ENCODE results near the gene CAPN5. TPM values are rescaled to one million over a fixed set of nuclear protein-coding genes. Genes with fewer than 3 reads are reported as not detected.

Gene CAPN5
- total RNA-seq, 1 experiment from 2014 or later, result 22.3 TPM

GRCh38 chr11:77124488-77124887 lies 57.7 kb downstream of the CAPN5 start:
- H3K27ac Mint-ChIP-seq (ENCODE audit: unreplicated experiment), result no peak overlapping the region
- BruUV-seq (replicated peaks), result no TSS peak
- intact Hi-C loops (cut with micrococcal nuclease; ENCODE audit: unreplicated experiment), result no loop called here

DNA sequence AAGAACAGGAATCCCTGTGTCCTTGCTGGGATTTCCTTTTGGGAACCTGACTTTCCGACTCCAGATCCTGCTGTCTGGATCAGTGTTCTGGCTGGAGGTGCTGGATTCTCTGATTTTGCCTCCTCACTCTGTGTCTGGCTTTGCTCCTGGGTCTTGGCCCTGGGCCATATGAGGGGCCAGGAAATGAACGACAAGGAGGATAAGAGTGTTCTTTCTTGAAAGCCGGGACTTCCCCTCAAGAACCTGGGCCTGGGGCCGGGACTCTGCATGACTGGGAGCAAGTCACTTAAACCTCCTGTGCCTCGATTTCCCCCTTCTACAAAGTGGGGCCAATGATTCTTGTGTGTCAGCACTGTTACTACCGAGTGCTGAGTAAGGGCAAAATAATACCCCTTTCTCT lies 58.4 kb downstream of the CAPN5 start:
- H3K27ac Mint-ChIP-seq (ENCODE audit: unreplicated experiment), result no peak overlapping the region
- H3K36me3 Mint-ChIP-seq (ENCODE audit: insufficient read depth, unreplicated experiment), result peaks cover 26% of the 10 kb centered on the region
- intact Hi-C loops (cut with micrococcal nuclease; ENCODE audit: unreplicated experiment), result loop anchor here (5.0 kb wide), 1 partner anchor 432 kb away; no protein-coding TSS in a partner anchor
- BruUV-seq (replicated peaks), result no TSS peak
- TF ChIP-seq, protein P1, sequence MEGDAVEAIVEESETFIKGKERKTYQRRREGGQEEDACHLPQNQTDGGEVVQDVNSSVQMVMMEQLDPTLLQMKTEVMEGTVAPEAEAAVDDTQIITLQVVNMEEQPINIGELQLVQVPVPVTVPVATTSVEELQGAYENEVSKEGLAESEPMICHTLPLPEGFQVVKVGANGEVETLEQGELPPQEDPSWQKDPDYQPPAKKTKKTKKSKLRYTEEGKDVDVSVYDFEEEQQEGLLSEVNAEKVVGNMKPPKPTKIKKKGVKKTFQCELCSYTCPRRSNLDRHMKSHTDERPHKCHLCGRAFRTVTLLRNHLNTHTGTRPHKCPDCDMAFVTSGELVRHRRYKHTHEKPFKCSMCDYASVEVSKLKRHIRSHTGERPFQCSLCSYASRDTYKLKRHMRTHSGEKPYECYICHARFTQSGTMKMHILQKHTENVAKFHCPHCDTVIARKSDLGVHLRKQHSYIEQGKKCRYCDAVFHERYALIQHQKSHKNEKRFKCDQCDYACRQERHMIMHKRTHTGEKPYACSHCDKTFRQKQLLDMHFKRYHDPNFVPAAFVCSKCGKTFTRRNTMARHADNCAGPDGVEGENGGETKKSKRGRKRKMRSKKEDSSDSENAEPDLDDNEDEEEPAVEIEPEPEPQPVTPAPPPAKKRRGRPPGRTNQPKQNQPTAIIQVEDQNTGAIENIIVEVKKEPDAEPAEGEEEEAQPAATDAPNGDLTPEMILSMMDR (IDR thresholded peaks at IDR 0.05; ENCODE audit: unreplicated experiment), result no peak
- DNase-seq, result no peak
- CTCF ChIA-PET, result no interaction called here
- no peak overlapping the region for H3K4me3 Mint-ChIP-seq (ENCODE audit: low read depth, unreplicated experiment)
- H3K27me3 Mint-ChIP-seq (ENCODE audit: unreplicated experiment), result no peaks in the 10 kb centered on the region
- no peaks in the 10 kb centered on the region for H3K9me3 Mint-ChIP-seq (ENCODE audit: low read depth, unreplicated experiment)
- peaks cover 8% of the 10 kb centered on the region for H3K4me1 Mint-ChIP-seq (ENCODE audit: low read depth, unreplicated experiment)

More at GRCh38 chr11:77124488-77124887, 57.7 kb downstream of the CAPN5 start:
- TF ChIP-seq, protein P1 (IDR thresholded peaks at IDR 0.05; ENCODE audit: unreplicated experiment), result no peak
- H3K4me3 Mint-ChIP-seq (ENCODE audit: low read depth, unreplicated experiment), result no peak overlapping the region
- no peaks in the 10 kb centered on the region for H3K9me3 Mint-ChIP-seq (ENCODE audit: low read depth, unreplicated experiment)
- H3K36me3 Mint-ChIP-seq (ENCODE audit: insufficient read depth, unreplicated experiment), result peaks cover 26% of the 10 kb centered on the region
- H3K27me3 Mint-ChIP-seq (ENCODE audit: unreplicated experiment), result no peaks in the 10 kb centered on the region
- H3K4me1 Mint-ChIP-seq (ENCODE audit: low read depth, unreplicated experiment), result peaks cover 8% of the 10 kb centered on the region
- no peak for DNase-seq
- CTCF ChIA-PET, result no interaction called here

- Mint-ChIP-seq H3K4me1 (ENCODE audit: low read depth, unreplicated experiment) (peaks cover 8% of the 10 kb centered on the region), H3K27me3 (ENCODE audit: unreplicated experiment) (no peaks in the 10 kb centered on the region), H3K27ac (ENCODE audit: unreplicated experiment) (no peak overlapping the region), H3K9me3 (ENCODE audit: low read depth, unreplicated experiment) (no peaks in the 10 kb centered on the region), H3K4me3 (ENCODE audit: low read depth, unreplicated experiment) (peak overlapping the region; percentile 62), H3K36me3 (ENCODE audit: insufficient read depth, unreplicated experiment) (peaks cover 26% of the 10 kb centered on the region)
- CTCF ChIA-PET, result no interaction called here
- no peak for DNase-seq
- intact Hi-C loops (cut with micrococcal nuclease; ENCODE audit: unreplicated experiment), result loop anchor here (5.0 kb wide), 1 partner anchor 432 kb away; no protein-coding TSS in a partner anchor
- TF ChIP-seq, protein P1 (IDR thresholded peaks at IDR 0.05; ENCODE audit: unreplicated experiment), result no peak
- BruUV-seq (replicated peaks), result no TSS peak
These were observed 58.9 kb downstream of the CAPN5 start for GRCh38 chr11:77125695-77126094.

DNA sequence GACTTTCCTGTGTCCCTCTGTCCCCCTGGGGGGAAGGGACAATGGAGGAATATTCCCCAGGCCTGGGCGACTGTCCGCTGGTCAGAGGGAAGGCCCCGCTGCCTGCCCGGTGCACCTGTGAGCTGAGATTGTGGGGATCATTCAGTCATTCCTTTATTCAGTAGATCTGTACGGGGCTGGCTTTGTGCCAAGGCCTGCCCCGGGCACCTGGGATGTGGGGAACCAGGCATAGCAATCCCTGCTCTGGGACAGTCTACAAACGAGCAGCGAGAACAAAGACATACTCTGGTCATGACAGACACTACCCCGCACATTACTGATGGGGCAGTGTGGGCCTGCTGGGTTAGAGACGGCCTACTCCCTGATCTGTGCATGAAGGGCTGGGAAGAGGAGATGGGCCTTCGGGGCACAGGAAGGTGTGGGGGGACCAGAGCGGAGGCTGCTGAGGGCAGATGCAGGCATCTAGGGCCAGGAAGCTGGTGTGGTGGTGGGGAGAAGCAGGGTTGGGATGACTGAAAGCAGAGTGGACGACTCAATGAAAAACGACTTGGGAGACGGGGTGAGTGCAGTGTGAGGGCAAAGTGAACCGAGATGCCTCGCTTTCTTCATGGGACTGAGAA lies 59.5 kb downstream of the CAPN5 start:
- TF ChIP-seq, protein P1 (IDR thresholded peaks at IDR 0.05; ENCODE audit: unreplicated experiment), result no peak
- no peaks in the 10 kb centered on the region for H3K9me3 Mint-ChIP-seq (ENCODE audit: low read depth, unreplicated experiment)
- no peak for DNase-seq
- peaks cover 26% of the 10 kb centered on the region for H3K36me3 Mint-ChIP-seq (ENCODE audit: insufficient read depth, unreplicated experiment)
- peak overlapping the region; percentile 62 for H3K4me3 Mint-ChIP-seq (ENCODE audit: low read depth, unreplicated experiment)
- peak overlapping the region; percentile 4 for H3K27ac Mint-ChIP-seq (ENCODE audit: unreplicated experiment)
- H3K4me1 Mint-ChIP-seq (ENCODE audit: low read depth, unreplicated experiment), result peaks cover 8% of the 10 kb centered on the region
- CTCF ChIA-PET, result interaction anchor here (0.6 to 1.3 kb wide), 5 partner anchors 35 to 1290 kb away, joined by 3 to 7 read pairs (median 4); no protein-coding TSS in a partner anchor
- intact Hi-C loops (cut with micrococcal nuclease; ENCODE audit: unreplicated experiment), result loop anchor here (5.0 kb wide), 1 partner anchor 431 kb away; no protein-coding TSS in a partner anchor
- H3K27me3 Mint-ChIP-seq (ENCODE audit: unreplicated experiment), result no peaks in the 10 kb centered on the region
- BruUV-seq (replicated peaks), result no TSS peak

Data from Calu3 (cell line).